ENCODE results near the gene HGFAC. TPM values are rescaled to one million over a fixed set of nuclear protein-coding genes. Genes with fewer than 3 reads are reported as not detected.
"Not testable (repeated sequence)": the region's sequence is repeated elsewhere in the genome, so short reads cannot be mapped to it uniquely, and the experiment has no call there.

HGFAC gene
- total RNA-seq, 2 donors from 2014 or later = not detected

DNA sequence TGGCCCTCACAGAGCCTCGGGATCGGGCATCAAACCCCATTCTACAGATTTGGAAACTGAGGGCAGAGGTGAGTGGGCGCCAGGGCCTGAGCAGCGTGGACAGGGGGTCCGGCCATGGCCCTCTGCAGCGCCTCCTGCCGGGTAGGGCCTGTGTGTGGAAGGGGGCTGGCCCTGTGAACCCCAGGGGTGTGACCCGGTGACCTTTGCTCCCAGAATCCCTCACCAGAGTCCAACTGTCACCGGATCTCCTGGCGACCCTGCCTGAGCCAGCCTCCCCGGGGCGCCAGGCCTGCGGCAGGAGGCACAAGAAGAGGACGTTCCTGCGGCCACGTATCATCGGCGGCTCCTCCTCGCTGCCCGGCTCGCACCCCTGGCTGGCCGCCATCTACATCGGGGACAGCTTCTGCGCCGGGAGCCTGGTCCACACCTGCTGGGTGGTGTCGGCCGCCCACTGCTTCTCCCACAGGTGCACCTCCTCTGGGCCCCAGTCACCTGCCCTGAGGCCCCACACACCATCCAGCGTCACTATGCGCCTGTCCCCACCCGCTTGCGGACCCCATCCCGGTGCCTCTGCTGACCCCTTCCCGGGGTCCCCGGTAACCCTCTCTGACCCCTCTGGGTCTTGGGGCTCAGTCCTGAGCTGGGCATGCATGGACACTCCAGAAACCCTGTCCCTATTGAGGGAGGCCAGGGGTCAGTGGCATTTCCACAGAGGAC lies 4.2 kb downstream of the HGFAC start:
- Mint-ChIP-seq H3K4me1 (ENCODE audit: low read depth in 2 of 2) (no peaks in the 10 kb centered on the region), H3K9me3 (no peaks in the 10 kb centered on the region), H3K4me3 (no peak overlapping the region), H3K36me3 (no peaks in the 10 kb centered on the region), H3K27me3 (no peaks in the 10 kb centered on the region), H3K27ac (no peak overlapping the region)
- ATAC-seq (no peak), DNase-seq (ENCODE audit: low spot score) (no peak)

DNA sequence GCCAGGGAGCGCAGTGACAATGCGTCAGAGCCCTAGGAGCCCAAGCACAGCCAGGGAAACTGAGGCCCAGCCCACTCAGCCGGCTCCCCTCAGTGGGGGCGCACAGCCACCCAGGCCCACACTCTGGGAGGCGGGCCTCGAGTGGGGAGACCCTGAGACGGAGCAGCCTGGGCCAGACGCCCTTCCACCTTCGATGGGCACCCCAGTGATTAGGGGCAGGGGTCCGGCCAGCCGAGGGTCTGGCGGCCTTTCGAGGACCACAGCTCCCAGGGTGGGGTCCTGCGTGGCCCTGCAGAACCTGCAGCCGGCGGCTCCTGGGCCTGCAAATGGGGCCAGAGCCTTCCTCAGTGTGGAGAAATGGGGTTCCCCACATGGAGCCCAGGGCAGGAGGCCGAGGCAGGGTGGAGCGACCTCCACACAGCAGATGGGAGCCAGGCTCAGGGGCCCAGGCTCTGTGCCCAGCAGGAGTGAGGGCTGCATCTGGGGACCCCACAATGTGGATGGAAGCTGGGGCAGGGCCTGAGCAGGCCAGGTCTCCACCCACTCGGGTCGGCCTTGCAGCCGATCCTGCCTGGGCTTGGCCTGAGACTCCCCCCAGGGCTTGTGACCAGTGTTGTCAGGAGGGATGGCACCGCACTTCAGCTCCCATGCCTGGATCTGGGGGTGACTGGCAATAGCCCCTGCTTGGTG lies 5.0 kb downstream of the HGFAC start:
- no peaks in the 10 kb centered on the region for H3K36me3 Mint-ChIP-seq
- ATAC-seq (no peak), DNase-seq (ENCODE audit: low spot score) (no peak)
- no peaks in the 10 kb centered on the region for H3K9me3 Mint-ChIP-seq
- no peak overlapping the region for H3K4me3 Mint-ChIP-seq
- no peak overlapping the region for H3K27ac Mint-ChIP-seq
- H3K4me1 Mint-ChIP-seq (ENCODE audit: low read depth in 2 of 2) = no peaks in the 10 kb centered on the region
- H3K27me3 Mint-ChIP-seq = no peaks in the 10 kb centered on the region

- H3K4me1 Mint-ChIP-seq (ENCODE audit: low read depth in 2 of 2) = no peaks in the 10 kb centered on the region
- ATAC-seq = no peak
Observed at GRCh38 chr4:3447431-3448395, 5.9 kb downstream of the HGFAC start.

GRCh38 chr4:3449047-3449573 lies 7.3 kb downstream of the HGFAC start:
- DNase-seq (ENCODE audit: low spot score) = no peak
- H3K36me3 Mint-ChIP-seq = no peaks in the 10 kb centered on the region
- H3K4me1 Mint-ChIP-seq (ENCODE audit: low read depth in 2 of 2) = no peaks in the 10 kb centered on the region
- H3K27me3 Mint-ChIP-seq = no peaks in the 10 kb centered on the region
- no peaks in the 10 kb centered on the region for H3K9me3 Mint-ChIP-seq
- H3K27ac Mint-ChIP-seq = no peak overlapping the region
- no peak overlapping the region for H3K4me3 Mint-ChIP-seq
- no peak for ATAC-seq

More at GRCh38 chr4:3447431-3448395, 5.9 kb downstream of the HGFAC start:
- H3K27ac Mint-ChIP-seq = no peak overlapping the region
- no peak overlapping the region for H3K4me3 Mint-ChIP-seq
- H3K36me3 Mint-ChIP-seq = no peaks in the 10 kb centered on the region
- no peak for DNase-seq (ENCODE audit: low spot score)
- no peaks in the 10 kb centered on the region for H3K9me3 Mint-ChIP-seq
- no peaks in the 10 kb centered on the region for H3K27me3 Mint-ChIP-seq

GRCh38 chr4:3449574-3450534 lies 8.1 kb downstream of the HGFAC start:
- no peaks in the 10 kb centered on the region for H3K4me1 Mint-ChIP-seq (ENCODE audit: low read depth in 2 of 2)
- no peaks in the 10 kb centered on the region for H3K27me3 Mint-ChIP-seq
- no peaks in the 10 kb centered on the region for H3K36me3 Mint-ChIP-seq
- DNase-seq (ENCODE audit: low spot score) (no peak), ATAC-seq (no peak)
- H3K27ac Mint-ChIP-seq = no peak overlapping the region
- no peak overlapping the region for H3K4me3 Mint-ChIP-seq
- H3K9me3 Mint-ChIP-seq = no peaks in the 10 kb centered on the region

DNA sequence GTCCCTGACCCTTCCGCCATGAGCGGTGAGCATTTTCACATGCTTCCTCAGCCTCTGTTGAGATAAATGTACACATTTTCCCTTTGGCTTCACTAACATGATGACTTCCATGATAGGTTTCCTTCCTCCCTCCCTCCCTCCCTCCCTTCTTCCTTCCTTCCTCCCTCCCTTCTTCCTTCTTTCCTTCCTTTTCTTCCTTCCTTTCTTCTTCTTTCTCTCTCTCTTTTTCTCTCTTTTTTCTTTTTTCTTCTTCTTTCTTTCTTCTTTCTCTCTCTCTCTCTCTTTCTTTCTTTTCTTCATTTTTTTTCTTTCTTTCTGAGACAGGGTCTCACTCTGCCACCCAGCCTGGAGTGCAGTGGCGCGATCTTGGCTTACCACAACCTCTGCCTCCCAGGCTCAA lies 8.9 kb downstream of the HGFAC start:
- DNase-seq (ENCODE audit: low spot score) (no peak), ATAC-seq (no peak)
- Mint-ChIP-seq H3K4me3 (no peak overlapping the region), H3K4me1 (ENCODE audit: low read depth in 2 of 2) (no peaks in the 10 kb centered on the region), H3K36me3 (no peaks in the 10 kb centered on the region), H3K27me3 (peaks cover 0 to 4% of the 10 kb centered on the region in 2 donors), H3K9me3 (no peaks in the 10 kb centered on the region), H3K27ac (no peak overlapping the region)

DNA sequence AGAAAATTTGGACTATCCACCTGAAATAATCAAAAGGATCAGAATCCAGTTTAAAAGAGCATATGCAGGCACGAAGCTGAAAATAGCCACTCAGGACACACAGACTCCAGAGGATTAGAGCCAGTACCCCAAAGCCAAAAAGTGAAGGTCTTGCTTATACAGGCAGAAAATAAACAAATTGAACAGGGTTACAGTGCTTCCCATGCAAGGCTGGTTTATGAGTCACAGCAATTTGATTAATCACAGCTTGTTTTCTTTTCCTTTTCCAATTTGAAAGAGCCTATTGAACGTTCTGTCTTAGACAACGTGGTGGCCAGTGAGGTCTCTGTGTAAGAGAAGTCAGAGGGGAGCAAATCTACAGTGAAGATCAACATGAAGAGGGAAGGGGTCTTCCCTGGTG lies 10.2 kb downstream of the HGFAC start:
- Mint-ChIP-seq H3K36me3 (no peaks in the 10 kb centered on the region), H3K9me3 (no peaks in the 10 kb centered on the region), H3K4me1 (ENCODE audit: low read depth in 2 of 2) (no peaks in the 10 kb centered on the region), H3K27ac (no peak overlapping the region), H3K27me3 (peaks cover 0 to 4% of the 10 kb centered on the region in 2 donors), H3K4me3 (no peak overlapping the region)
- DNase-seq (ENCODE audit: low spot score) = no peak
- no peak for ATAC-seq

DNA sequence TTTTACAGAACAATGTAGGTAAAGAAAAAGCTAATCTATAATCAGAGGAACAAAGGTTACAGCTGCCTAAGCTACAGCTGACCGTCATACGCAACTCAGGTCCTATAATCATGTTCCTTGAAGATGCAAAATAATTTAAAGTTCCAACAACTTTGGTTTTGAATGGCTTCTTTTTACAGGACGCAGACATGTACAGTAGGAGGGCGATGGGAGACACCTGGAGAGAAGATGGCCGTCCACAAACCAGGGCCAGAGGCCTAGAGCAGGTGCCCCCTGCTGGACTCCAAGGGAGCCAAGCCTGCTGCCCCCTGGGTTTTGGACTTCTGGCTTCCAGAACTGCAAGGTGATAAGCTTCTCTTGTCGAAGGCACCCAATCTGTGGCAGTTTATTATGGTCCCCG lies 10.6 kb downstream of the HGFAC start:
- peaks cover 0 to 4% of the 10 kb centered on the region in 2 donors for H3K27me3 Mint-ChIP-seq
- ATAC-seq (no peak), DNase-seq (ENCODE audit: low spot score) (no peak)
- no peaks in the 10 kb centered on the region for H3K9me3 Mint-ChIP-seq
- H3K36me3 Mint-ChIP-seq = no peaks in the 10 kb centered on the region
- H3K4me3 Mint-ChIP-seq = no peak overlapping the region
- H3K4me1 Mint-ChIP-seq (ENCODE audit: low read depth in 2 of 2) = no peaks in the 10 kb centered on the region
- H3K27ac Mint-ChIP-seq = no peak overlapping the region

DNA sequence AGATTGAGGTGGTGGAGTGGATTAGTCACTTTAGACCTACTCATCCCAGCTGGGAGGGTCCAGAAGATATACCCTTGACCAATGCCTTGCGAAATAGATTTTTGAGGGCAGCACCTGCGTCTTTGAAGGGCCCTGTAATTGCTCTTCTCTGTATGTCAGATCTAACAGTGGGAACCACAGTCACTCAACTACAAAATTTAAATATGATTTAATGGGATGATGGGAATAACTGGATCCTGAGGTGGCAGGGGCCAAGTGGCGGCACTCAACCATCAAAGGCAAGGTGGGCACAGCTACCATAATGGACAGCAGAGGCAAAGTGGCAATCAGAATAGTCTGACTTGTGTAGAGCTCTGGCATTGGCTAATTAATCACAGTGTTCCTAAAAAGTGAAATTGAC lies 13.8 kb downstream of the HGFAC start:
- ATAC-seq; H3K9me3 Mint-ChIP-seq; H3K4me1 Mint-ChIP-seq (ENCODE audit: low read depth in 2 of 2); DNase-seq (ENCODE audit: low spot score); H3K4me3 Mint-ChIP-seq; H3K36me3 Mint-ChIP-seq; H3K27ac Mint-ChIP-seq: not testable (repeated sequence)
- H3K27me3 Mint-ChIP-seq = peaks cover 7 to 16% of the 10 kb centered on the region in 2 donors

GRCh38 chr4:3458371-3458770 lies 16.6 kb downstream of the HGFAC start:
- ATAC-seq (no peak), DNase-seq (ENCODE audit: low spot score) (no peak)
- Mint-ChIP-seq H3K4me3 (no peak overlapping the region), H3K4me1 (ENCODE audit: low read depth in 2 of 2) (peaks cover 0 to 3% of the 10 kb centered on the region in 2 donors), H3K27ac (no peak overlapping the region), H3K27me3 (peaks cover 7 to 26% of the 10 kb centered on the region in 2 donors), H3K36me3 (no peaks in the 10 kb centered on the region), H3K9me3 (no peaks in the 10 kb centered on the region)

DNA sequence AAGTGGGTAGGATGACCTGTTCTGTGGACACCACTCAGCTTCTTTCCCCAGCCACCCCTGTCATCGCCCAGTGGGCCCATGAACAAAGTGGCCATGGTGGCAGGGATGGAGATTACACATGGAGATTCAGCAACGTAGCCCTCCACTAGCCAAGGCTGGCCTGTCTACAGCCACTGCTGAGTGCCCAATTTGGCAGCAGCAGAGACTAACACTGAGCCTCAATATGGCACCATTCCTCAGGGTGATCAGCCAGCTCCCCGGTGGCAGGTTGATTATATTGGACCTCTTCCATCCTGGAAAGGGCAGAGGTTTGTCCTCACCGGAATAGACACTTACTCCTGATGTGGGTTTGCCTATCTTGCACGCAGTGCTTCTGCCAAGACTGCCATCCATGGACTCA lies 17.4 kb downstream of the HGFAC start:
- H3K4me3 Mint-ChIP-seq; H3K4me1 Mint-ChIP-seq (ENCODE audit: low read depth in 2 of 2); DNase-seq (ENCODE audit: low spot score); H3K27ac Mint-ChIP-seq; H3K36me3 Mint-ChIP-seq; H3K9me3 Mint-ChIP-seq; ATAC-seq: not testable (repeated sequence)
- H3K27me3 Mint-ChIP-seq = peaks cover 7 to 26% of the 10 kb centered on the region in 2 donors

DNA sequence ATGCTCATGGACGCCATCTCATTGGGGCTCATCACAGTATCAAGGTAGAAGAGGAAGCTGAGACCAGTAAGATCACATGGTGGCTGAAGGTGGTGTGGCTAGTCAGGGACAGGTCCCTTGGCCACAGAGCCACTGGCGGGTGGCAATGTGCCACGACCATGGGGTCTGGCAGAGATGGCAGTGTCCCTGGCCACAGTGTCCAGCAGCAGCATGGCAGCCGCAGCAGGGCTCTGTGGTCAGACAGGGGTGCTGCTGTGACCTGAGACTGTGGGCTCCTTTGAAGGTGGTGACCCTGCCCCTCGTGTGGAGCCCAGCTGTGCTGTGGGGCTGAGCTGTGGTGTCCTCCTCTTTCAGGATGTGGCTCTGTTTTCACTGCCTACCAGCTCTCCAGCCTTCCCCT lies 19.2 kb downstream of the HGFAC start:
- H3K27me3 Mint-ChIP-seq = peaks cover 7 to 27% of the 10 kb centered on the region in 2 donors
- no peak overlapping the region for H3K4me3 Mint-ChIP-seq
- peaks cover 0 to 3% of the 10 kb centered on the region in 2 donors for H3K4me1 Mint-ChIP-seq (ENCODE audit: low read depth in 2 of 2)
- no peak for DNase-seq (ENCODE audit: low spot score)
- no peak overlapping the region for H3K27ac Mint-ChIP-seq
- H3K36me3 Mint-ChIP-seq = no peaks in the 10 kb centered on the region
- ATAC-seq = peak in 1 of 2 donors; percentile 34
- no peaks in the 10 kb centered on the region for H3K9me3 Mint-ChIP-seq
